ENCODE measurements around the gene IQCH. TPM values are rescaled to one million over a fixed set of nuclear protein-coding genes. Genes with fewer than 3 reads are reported as not detected.

IQCH gene
- total RNA-seq, 1 donor from 2014 or later, result 1.5 TPM

DNA sequence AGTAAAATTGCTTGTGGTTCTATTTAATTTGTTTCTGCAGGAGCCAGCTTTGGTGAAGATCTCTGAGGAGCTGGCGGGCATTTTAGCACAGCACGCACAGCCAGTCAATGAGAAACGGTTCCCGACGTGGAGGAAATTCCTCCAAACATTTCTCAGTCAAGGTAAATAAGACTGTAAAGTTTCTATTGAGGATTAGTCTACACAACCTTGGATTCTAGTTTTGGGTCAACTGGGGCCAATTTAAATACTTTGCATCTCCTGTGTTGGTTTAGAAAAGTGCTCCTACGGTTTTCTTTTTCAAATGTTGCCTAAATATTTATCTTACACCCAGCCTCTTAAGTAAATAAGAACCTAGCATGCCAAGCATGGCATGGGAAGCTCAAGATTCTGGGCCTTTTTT is 162.3 kb downstream of the IQCH start:
- H3K4me1 ChIP-seq, result no peaks in the 10 kb centered on the region
- no peaks in the 10 kb centered on the region for H3K9me3 ChIP-seq
- TF ChIP-seq POLR2A (IDR thresholded peaks at IDR 0.05) (no peak), POLR2AphosphoS5 (IDR thresholded peaks at IDR 0.05; ENCODE audit: insufficient read depth in 1 of 2, low read depth in 1 of 2) (no peak)
- TF ChIP-seq, protein P1, sequence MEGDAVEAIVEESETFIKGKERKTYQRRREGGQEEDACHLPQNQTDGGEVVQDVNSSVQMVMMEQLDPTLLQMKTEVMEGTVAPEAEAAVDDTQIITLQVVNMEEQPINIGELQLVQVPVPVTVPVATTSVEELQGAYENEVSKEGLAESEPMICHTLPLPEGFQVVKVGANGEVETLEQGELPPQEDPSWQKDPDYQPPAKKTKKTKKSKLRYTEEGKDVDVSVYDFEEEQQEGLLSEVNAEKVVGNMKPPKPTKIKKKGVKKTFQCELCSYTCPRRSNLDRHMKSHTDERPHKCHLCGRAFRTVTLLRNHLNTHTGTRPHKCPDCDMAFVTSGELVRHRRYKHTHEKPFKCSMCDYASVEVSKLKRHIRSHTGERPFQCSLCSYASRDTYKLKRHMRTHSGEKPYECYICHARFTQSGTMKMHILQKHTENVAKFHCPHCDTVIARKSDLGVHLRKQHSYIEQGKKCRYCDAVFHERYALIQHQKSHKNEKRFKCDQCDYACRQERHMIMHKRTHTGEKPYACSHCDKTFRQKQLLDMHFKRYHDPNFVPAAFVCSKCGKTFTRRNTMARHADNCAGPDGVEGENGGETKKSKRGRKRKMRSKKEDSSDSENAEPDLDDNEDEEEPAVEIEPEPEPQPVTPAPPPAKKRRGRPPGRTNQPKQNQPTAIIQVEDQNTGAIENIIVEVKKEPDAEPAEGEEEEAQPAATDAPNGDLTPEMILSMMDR (IDR thresholded peaks at IDR 0.05), result no peak
- H3K36me3 ChIP-seq, result no peaks in the 10 kb centered on the region
- no peaks in the 10 kb centered on the region for H3K27me3 ChIP-seq
- intact Hi-C loops (cut with DNase I), result no loop called here
- H3K4me3 ChIP-seq, result no peak overlapping the region
- H3K27ac ChIP-seq, result no peak overlapping the region
- no peak for DNase-seq (ENCODE audit: extremely low spot score in 2 of 2)

DNA sequence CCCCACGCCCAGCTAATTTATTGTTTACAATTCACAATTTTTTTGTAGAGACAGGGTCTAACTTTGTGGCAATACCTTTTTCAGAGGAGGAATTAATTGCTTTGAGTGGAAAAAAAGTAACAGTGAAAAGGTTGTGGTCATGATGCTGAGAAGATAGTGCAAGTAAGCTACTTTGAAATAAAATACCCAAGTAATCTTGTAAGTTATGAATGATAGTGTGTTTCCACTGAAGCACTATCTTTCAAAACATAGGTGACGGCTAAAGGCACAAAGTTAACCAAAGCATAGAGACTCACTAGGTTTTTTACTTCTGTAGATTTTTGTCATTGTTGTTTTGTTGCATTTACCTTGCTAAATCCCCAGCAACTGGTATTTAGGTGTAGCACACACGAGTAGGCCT is 165.1 kb downstream of the IQCH start:
- no peaks in the 10 kb centered on the region for H3K9me3 ChIP-seq
- TF ChIP-seq, protein P1 (IDR thresholded peaks at IDR 0.05), result no peak
- no peak for TF ChIP-seq POLR2AphosphoS5 (IDR thresholded peaks at IDR 0.05; ENCODE audit: insufficient read depth in 1 of 2, low read depth in 1 of 2)
- no peak for TF ChIP-seq POLR2A (IDR thresholded peaks at IDR 0.05)
- intact Hi-C loops (cut with DNase I), result no loop called here
- H3K4me1 ChIP-seq, result no peaks in the 10 kb centered on the region
- no peak for DNase-seq (ENCODE audit: extremely low spot score in 2 of 2)
- no peak overlapping the region for H3K27ac ChIP-seq
- no peak overlapping the region for H3K4me3 ChIP-seq
- H3K27me3 ChIP-seq, result no peaks in the 10 kb centered on the region
- no peaks in the 10 kb centered on the region for H3K36me3 ChIP-seq

DNA sequence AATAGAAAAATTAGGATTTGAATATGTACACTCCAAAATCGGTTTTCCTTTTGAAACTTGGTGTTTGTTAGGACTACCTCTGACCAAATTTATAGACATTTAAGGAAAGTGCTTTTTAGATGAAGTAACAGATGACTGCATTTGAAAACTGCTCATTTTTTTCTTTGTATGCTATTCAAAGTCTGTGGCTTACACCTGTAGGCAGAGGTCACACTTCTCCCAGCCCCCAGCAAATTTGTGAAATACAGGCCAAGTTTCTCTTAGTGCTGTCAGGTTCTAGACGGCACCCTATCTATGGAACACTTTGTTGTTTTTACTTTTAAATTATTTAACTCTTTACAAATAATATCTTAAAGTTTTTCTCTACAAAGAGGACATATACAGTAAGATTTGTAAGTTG is 165.6 kb downstream of the IQCH start:
- H3K4me1 ChIP-seq, result no peaks in the 10 kb centered on the region
- no peak overlapping the region for H3K27ac ChIP-seq
- H3K27me3 ChIP-seq, result no peaks in the 10 kb centered on the region
- H3K4me3 ChIP-seq, result no peak overlapping the region
- intact Hi-C loops (cut with DNase I), result no loop called here
- TF ChIP-seq POLR2AphosphoS5 (IDR thresholded peaks at IDR 0.05; ENCODE audit: insufficient read depth in 1 of 2, low read depth in 1 of 2) (no peak), POLR2A (IDR thresholded peaks at IDR 0.05) (no peak)
- TF ChIP-seq, protein P1 (IDR thresholded peaks at IDR 0.05), result no peak
- no peaks in the 10 kb centered on the region for H3K36me3 ChIP-seq
- DNase-seq (ENCODE audit: extremely low spot score in 2 of 2), result no peak
- H3K9me3 ChIP-seq, result no peaks in the 10 kb centered on the region

DNA sequence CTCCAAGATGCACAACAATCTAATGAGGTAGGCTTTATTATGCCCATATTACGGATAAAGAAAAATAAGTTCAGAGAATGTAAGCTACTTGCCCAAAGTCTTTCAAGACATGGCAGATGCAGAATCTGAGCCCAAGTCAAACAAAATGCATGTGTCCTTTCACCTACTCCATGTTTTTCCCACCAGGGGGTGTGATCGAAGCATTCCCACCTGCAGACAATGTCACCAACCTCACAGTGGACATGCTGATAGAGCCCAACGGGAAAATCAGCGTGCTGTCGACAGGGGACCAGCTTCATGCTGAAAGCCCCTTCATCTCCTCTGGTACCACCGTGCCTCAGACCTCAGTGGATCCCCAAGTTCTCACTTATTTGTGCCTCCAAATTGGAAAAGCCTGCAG is 166.5 kb downstream of the IQCH start:
- no peaks in the 10 kb centered on the region for H3K27me3 ChIP-seq
- H3K9me3 ChIP-seq, result no peaks in the 10 kb centered on the region
- no peaks in the 10 kb centered on the region for H3K36me3 ChIP-seq
- no peak overlapping the region for H3K27ac ChIP-seq
- intact Hi-C loops (cut with DNase I), result no loop called here
- no peaks in the 10 kb centered on the region for H3K4me1 ChIP-seq
- TF ChIP-seq POLR2A (IDR thresholded peaks at IDR 0.05), result no peak
- no peak for DNase-seq (ENCODE audit: extremely low spot score in 2 of 2)
- no peak overlapping the region for H3K4me3 ChIP-seq

DNA sequence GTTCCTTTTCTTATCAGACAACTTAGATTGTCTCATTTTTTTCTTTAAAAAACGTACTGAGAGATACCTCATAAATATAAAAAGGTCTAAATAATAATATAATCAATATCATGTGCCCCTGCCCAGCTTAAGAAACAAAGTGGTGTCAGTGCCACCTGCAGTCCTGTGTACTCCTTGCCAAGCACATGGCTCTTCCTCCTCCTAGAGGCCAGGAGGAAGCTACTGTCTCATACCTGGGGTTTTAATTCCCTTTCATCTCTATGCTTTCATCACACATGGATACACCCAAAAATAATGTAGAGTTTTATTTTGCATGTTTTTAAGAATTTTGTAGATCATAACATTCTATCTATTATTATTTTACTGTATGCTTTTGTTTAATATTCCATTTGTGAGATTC is 167.7 kb downstream of the IQCH start:
- no peak overlapping the region for H3K27ac ChIP-seq
- no peaks in the 10 kb centered on the region for H3K4me1 ChIP-seq
- no peaks in the 10 kb centered on the region for H3K27me3 ChIP-seq
- TF ChIP-seq, protein P1 (IDR thresholded peaks at IDR 0.05), result no peak
- no peak for TF ChIP-seq POLR2AphosphoS5 (IDR thresholded peaks at IDR 0.05; ENCODE audit: insufficient read depth in 1 of 2, low read depth in 1 of 2)
- TF ChIP-seq POLR2A (IDR thresholded peaks at IDR 0.05), result no peak
- H3K36me3 ChIP-seq, result no peaks in the 10 kb centered on the region
- DNase-seq (ENCODE audit: extremely low spot score in 2 of 2), result no peak
- no peaks in the 10 kb centered on the region for H3K9me3 ChIP-seq
- no peak overlapping the region for H3K4me3 ChIP-seq
- intact Hi-C loops (cut with DNase I), result no loop called here

All from vagina (tissue), 2 donors.